T-helper 17 cell (primary cell): ENCODE data around the gene PHACTR1. TPM values are rescaled to one million over a fixed set of nuclear protein-coding genes. Genes with fewer than 3 reads are reported as not detected.

Experiments
- ATAC-seq: fragments of 150-1000 bp; cut with Tn5 transposase; 2 replicates; pipeline ENCODE4 v1.10.0; 2021; ENCODE audit warnings: mild to moderate bottlenecking, moderate library complexity
- DNase-seq, 3 donors: peaks; one replicate each; pipeline versions ENCODE4 v3.0.0 to v3.0.0-alpha.2; 2020 to 2021
- H3K9me3 ChIP-seq: one replicate; pipeline ENCODE4 v1.7.0; 2013; ENCODE audit warnings: low read length, mild to moderate bottlenecking; ENCODE audit not compliant: control insufficient read depth, poor library complexity, severe bottlenecking
- H3K27ac Mint-ChIP-seq: one replicate; pipeline ENCODE4 v1.8.0; 2022; ENCODE audit warnings: mild to moderate bottlenecking, moderate library complexity, mixed read lengths
- H3K27me3 Mint-ChIP-seq: one replicate; pipeline ENCODE4 v1.8.0; 2022; ENCODE audit warnings: mixed read lengths
- H3K36me3 Mint-ChIP-seq: one replicate; pipeline ENCODE4 v1.8.0; 2022; ENCODE audit warnings: low read depth, mixed read lengths
- H3K4me1 Mint-ChIP-seq: one replicate; pipeline ENCODE4 v1.8.0; 2022; ENCODE audit warnings: mild to moderate bottlenecking, mixed read lengths
- H3K4me3 Mint-ChIP-seq: one replicate; pipeline ENCODE4 v1.8.0; 2022; ENCODE audit warnings: mild to moderate bottlenecking, moderate library complexity, mixed read lengths
- total RNA-seq, 4 donors: library from RNA in 2 of 4; stranded (reverse) in 2 of 4; gene quantifications; one replicate each; pipeline ENCODE4 v1.2.3 and lab custom pipeline; 2022 to 2026

Gene PHACTR1
- total RNA-seq, 2 donors from 2014 or later: 2.8 to 11.1 TPM

- no peak for ATAC-seq
- no peak overlapping the region for H3K27ac Mint-ChIP-seq
- no peaks in the 10 kb centered on the region for H3K9me3 ChIP-seq
- H3K4me3 Mint-ChIP-seq: no peak overlapping the region
- no peak for DNase-seq
- peaks cover 6% of the 10 kb centered on the region for H3K4me1 Mint-ChIP-seq
- H3K27me3 Mint-ChIP-seq: peaks cover 48% of the 10 kb centered on the region
- H3K36me3 Mint-ChIP-seq: peaks cover 2% of the 10 kb centered on the region
Measured at GRCh38 chr6:13191461-13191860, 474.9 kb downstream of the PHACTR1 start.

GRCh38 chr6:13194852-13195251, 478.3 kb downstream of the PHACTR1 start:
- no peak for ATAC-seq
- no peak for DNase-seq
- no peak overlapping the region for H3K4me3 Mint-ChIP-seq
- peaks cover 6% of the 10 kb centered on the region for H3K4me1 Mint-ChIP-seq
- no peaks in the 10 kb centered on the region for H3K9me3 ChIP-seq
- H3K36me3 Mint-ChIP-seq: peaks cover 2% of the 10 kb centered on the region
- no peak overlapping the region for H3K27ac Mint-ChIP-seq
- H3K27me3 Mint-ChIP-seq: peaks cover 49% of the 10 kb centered on the region

GRCh38 chr6:13195803-13196202, 479.2 kb downstream of the PHACTR1 start:
- H3K36me3 Mint-ChIP-seq: peaks cover 2% of the 10 kb centered on the region
- no peak overlapping the region for H3K4me3 Mint-ChIP-seq
- DNase-seq (no peak), ATAC-seq (no peak)
- H3K27me3 Mint-ChIP-seq: peaks cover 42% of the 10 kb centered on the region
- H3K9me3 ChIP-seq: no peaks in the 10 kb centered on the region
- H3K4me1 Mint-ChIP-seq: peaks cover 6% of the 10 kb centered on the region
- H3K27ac Mint-ChIP-seq: no peak overlapping the region

GRCh38 chr6:13198168-13198567, 481.6 kb downstream of the PHACTR1 start:
- no peak overlapping the region for H3K4me3 Mint-ChIP-seq
- no peak for ATAC-seq
- no peak overlapping the region for H3K27ac Mint-ChIP-seq
- no peaks in the 10 kb centered on the region for H3K9me3 ChIP-seq
- peaks cover 2% of the 10 kb centered on the region for H3K36me3 Mint-ChIP-seq
- H3K4me1 Mint-ChIP-seq: peaks cover 2% of the 10 kb centered on the region
- DNase-seq: no peak
- peaks cover 20% of the 10 kb centered on the region for H3K27me3 Mint-ChIP-seq

- no peaks in the 10 kb centered on the region for H3K36me3 Mint-ChIP-seq
- no peaks in the 10 kb centered on the region for H3K9me3 ChIP-seq
- DNase-seq (no peak), ATAC-seq (no peak)
- no peaks in the 10 kb centered on the region for H3K4me1 Mint-ChIP-seq
- H3K27me3 Mint-ChIP-seq: peaks cover 35% of the 10 kb centered on the region
- H3K4me3 Mint-ChIP-seq: no peak overlapping the region
- no peak overlapping the region for H3K27ac Mint-ChIP-seq
Measured at GRCh38 chr6:13201336-13201735, 484.8 kb downstream of the PHACTR1 start.

GRCh38 chr6:13203145-13203544, 486.6 kb downstream of the PHACTR1 start:
- Mint-ChIP-seq H3K4me1 (no peaks in the 10 kb centered on the region), H3K36me3 (no peaks in the 10 kb centered on the region), H3K27ac (no peak overlapping the region), H3K4me3 (no peak overlapping the region), H3K27me3 (peaks cover 36% of the 10 kb centered on the region)
- no peaks in the 10 kb centered on the region for H3K9me3 ChIP-seq
- no peak for DNase-seq
- ATAC-seq: no peak

GRCh38 chr6:13205106-13205505, 488.5 kb downstream of the PHACTR1 start:
- H3K27me3 Mint-ChIP-seq: peaks cover 33% of the 10 kb centered on the region
- ATAC-seq (no peak), DNase-seq (no peak)
- no peak overlapping the region for H3K27ac Mint-ChIP-seq
- no peak overlapping the region for H3K4me3 Mint-ChIP-seq
- no peaks in the 10 kb centered on the region for H3K36me3 Mint-ChIP-seq
- no peaks in the 10 kb centered on the region for H3K9me3 ChIP-seq
- no peaks in the 10 kb centered on the region for H3K4me1 Mint-ChIP-seq

GRCh38 chr6:13212096-13212495, 495.5 kb downstream of the PHACTR1 start:
- ATAC-seq (no peak), DNase-seq (no peak)
- Mint-ChIP-seq H3K4me1 (no peaks in the 10 kb centered on the region), H3K4me3 (no peak overlapping the region), H3K27ac (no peak overlapping the region), H3K36me3 (no peaks in the 10 kb centered on the region), H3K27me3 (peaks cover 20% of the 10 kb centered on the region)
- no peaks in the 10 kb centered on the region for H3K9me3 ChIP-seq

- DNase-seq: no peak
- H3K9me3 ChIP-seq: no peaks in the 10 kb centered on the region
- Mint-ChIP-seq H3K27ac (no peak overlapping the region), H3K36me3 (no peaks in the 10 kb centered on the region), H3K27me3 (peaks cover 24% of the 10 kb centered on the region), H3K4me1 (no peaks in the 10 kb centered on the region), H3K4me3 (no peak overlapping the region)
- ATAC-seq: no peak
Measured at GRCh38 chr6:13212538-13212937, 496.0 kb downstream of the PHACTR1 start.

- DNase-seq (no peak), ATAC-seq (no peak)
- Mint-ChIP-seq H3K27me3 (peaks cover 37% of the 10 kb centered on the region), H3K4me3 (no peak overlapping the region), H3K27ac (no peak overlapping the region), H3K36me3 (no peaks in the 10 kb centered on the region), H3K4me1 (no peaks in the 10 kb centered on the region)
- no peaks in the 10 kb centered on the region for H3K9me3 ChIP-seq
Measured at GRCh38 chr6:13215390-13215789, 498.8 kb downstream of the PHACTR1 start.

- no peaks in the 10 kb centered on the region for H3K9me3 ChIP-seq
- Mint-ChIP-seq H3K27me3 (peaks cover 37% of the 10 kb centered on the region), H3K4me3 (no peak overlapping the region), H3K36me3 (no peaks in the 10 kb centered on the region), H3K27ac (no peak overlapping the region), H3K4me1 (no peaks in the 10 kb centered on the region)
- DNase-seq: no peak
- no peak for ATAC-seq
Measured at GRCh38 chr6:13216236-13217014, 499.9 kb downstream of the PHACTR1 start.

- H3K27me3 Mint-ChIP-seq: peaks cover 32% of the 10 kb centered on the region
- ATAC-seq (no peak), DNase-seq (no peak)
- no peak overlapping the region for H3K4me3 Mint-ChIP-seq
- H3K9me3 ChIP-seq: no peaks in the 10 kb centered on the region
- no peak overlapping the region for H3K27ac Mint-ChIP-seq
- no peaks in the 10 kb centered on the region for H3K36me3 Mint-ChIP-seq
- H3K4me1 Mint-ChIP-seq: no peaks in the 10 kb centered on the region
Measured at GRCh38 chr6:13217206-13217905, 500.8 kb downstream of the PHACTR1 start.

GRCh38 chr6:13220266-13220665, 503.7 kb downstream of the PHACTR1 start:
- Mint-ChIP-seq H3K27ac (no peak overlapping the region), H3K4me3 (no peak overlapping the region), H3K27me3 (peaks cover 18% of the 10 kb centered on the region), H3K4me1 (no peaks in the 10 kb centered on the region), H3K36me3 (no peaks in the 10 kb centered on the region)
- no peaks in the 10 kb centered on the region for H3K9me3 ChIP-seq
- DNase-seq: no peak
- no peak for ATAC-seq

GRCh38 chr6:13222048-13222447, 505.5 kb downstream of the PHACTR1 start:
- no peaks in the 10 kb centered on the region for H3K9me3 ChIP-seq
- peaks cover 18% of the 10 kb centered on the region for H3K27me3 Mint-ChIP-seq
- no peaks in the 10 kb centered on the region for H3K4me1 Mint-ChIP-seq
- H3K36me3 Mint-ChIP-seq: no peaks in the 10 kb centered on the region
- no peak overlapping the region for H3K27ac Mint-ChIP-seq
- no peak for ATAC-seq
- no peak for DNase-seq
- H3K4me3 Mint-ChIP-seq: no peak overlapping the region
